ENCODE results near the gene CDKN2AIPNL.

GRCh38 chr5:134460551-134460950 is 48.9 kb upstream of the CDKN2AIPNL start:
- no peak for TF ChIP-seq EZH2 (IDR thresholded peaks at IDR 0.05)
- no peak for TF ChIP-seq POLR2A (IDR thresholded peaks at IDR 0.05; ENCODE audit: borderline replicate concordance, extremely low read depth, insufficient read depth, insufficient read length)
- TF ChIP-seq CTCF (IDR thresholded peaks at IDR 0.05 in 2 of 3, conservative IDR thresholded peaks at IDR 0.05 in 1 of 3; ENCODE audit: borderline replicate concordance in 1 of 3, insufficient read depth in 1 of 3, low read depth in 2 of 3, low read length in 2 of 3): no peak
- TF ChIP-seq ZBTB33 (IDR thresholded peaks at IDR 0.05; ENCODE audit: extremely low read depth, insufficient replicate concordance, low read length): no peak
- TF ChIP-seq EZH2phosphoT487 (IDR thresholded peaks at IDR 0.05; ENCODE audit: borderline replicate concordance): no peak
